AG10803 (cell line): ENCODE results near the gene SCAMP1.

Source experiments
- DNase-seq: peaks from one replicate; pipeline ENCODE4 v3.0.0; 2010; ENCODE audit warnings: low read depth
- H3K4me3 ChIP-seq: 2 replicates; pipeline ENCODE4 v1.5.1; 2011; ENCODE audit warnings: mild to moderate bottlenecking, low read length, control low read depth
- TF ChIP-seq, protein P1 (sequence below): conservative IDR thresholded peaks from 2 replicates; pipeline ENCODE4 v1.5.1; 2011; ENCODE audit warnings: mild to moderate bottlenecking, low read length, control low read depth, inconsistent platforms

Gene SCAMP1

GRCh38 chr5:78360924-78361630 is 660 bp downstream of the SCAMP1 start:
- TF ChIP-seq, protein P1, sequence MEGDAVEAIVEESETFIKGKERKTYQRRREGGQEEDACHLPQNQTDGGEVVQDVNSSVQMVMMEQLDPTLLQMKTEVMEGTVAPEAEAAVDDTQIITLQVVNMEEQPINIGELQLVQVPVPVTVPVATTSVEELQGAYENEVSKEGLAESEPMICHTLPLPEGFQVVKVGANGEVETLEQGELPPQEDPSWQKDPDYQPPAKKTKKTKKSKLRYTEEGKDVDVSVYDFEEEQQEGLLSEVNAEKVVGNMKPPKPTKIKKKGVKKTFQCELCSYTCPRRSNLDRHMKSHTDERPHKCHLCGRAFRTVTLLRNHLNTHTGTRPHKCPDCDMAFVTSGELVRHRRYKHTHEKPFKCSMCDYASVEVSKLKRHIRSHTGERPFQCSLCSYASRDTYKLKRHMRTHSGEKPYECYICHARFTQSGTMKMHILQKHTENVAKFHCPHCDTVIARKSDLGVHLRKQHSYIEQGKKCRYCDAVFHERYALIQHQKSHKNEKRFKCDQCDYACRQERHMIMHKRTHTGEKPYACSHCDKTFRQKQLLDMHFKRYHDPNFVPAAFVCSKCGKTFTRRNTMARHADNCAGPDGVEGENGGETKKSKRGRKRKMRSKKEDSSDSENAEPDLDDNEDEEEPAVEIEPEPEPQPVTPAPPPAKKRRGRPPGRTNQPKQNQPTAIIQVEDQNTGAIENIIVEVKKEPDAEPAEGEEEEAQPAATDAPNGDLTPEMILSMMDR, result peak; percentile 39
- peak; percentile 49 for DNase-seq
- H3K4me3 ChIP-seq, result peak overlapping the region; percentile 93

DNA sequence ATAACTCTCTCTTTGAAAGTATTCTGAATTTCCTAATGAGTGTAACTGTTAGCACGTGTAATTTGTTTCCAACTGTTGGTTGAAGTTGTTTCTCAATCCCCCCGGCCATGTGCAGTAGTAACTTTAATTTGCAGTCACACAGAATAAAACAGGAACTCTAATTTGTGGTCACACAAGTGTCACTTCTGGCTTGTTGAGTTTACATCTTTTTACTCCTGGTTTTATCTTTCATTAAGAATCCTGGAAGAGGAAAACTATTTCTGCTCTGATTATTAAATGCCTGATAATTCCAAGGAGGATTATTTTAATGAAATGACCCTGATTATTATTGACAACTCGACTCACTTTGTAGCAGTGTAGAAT is 1.2 kb downstream of the SCAMP1 start:
- TF ChIP-seq, protein P1, result no peak
- H3K4me3 ChIP-seq, result peak overlapping the region; percentile 93
- DNase-seq, result no peak

- no peak for DNase-seq
- no peak overlapping the region for H3K4me3 ChIP-seq
- TF ChIP-seq, protein P1, result no peak
Measured at GRCh38 chr5:78362220-78362619, 1.8 kb downstream of the SCAMP1 start.

DNA sequence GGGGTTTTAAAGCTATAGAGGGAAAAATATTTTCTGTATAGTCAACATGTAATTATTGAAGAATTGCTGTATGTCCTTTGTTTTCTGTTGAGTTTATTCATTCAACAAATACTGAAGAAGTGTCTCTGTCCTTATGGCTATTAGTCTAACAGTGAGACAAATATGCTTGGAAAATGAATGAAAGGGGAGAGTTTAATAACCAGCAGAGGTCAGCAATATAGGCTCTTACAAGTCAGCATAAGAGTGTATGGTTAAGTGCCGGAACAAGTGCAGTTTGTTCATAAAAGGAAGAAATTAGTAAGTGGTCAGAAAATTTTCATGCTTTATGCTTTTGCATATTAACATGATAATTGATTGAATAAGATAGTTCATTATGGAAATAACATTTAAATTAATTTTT is 3.6 kb downstream of the SCAMP1 start:
- TF ChIP-seq, protein P1, result no peak
- DNase-seq, result no peak
- H3K4me3 ChIP-seq, result no peak overlapping the region

DNA sequence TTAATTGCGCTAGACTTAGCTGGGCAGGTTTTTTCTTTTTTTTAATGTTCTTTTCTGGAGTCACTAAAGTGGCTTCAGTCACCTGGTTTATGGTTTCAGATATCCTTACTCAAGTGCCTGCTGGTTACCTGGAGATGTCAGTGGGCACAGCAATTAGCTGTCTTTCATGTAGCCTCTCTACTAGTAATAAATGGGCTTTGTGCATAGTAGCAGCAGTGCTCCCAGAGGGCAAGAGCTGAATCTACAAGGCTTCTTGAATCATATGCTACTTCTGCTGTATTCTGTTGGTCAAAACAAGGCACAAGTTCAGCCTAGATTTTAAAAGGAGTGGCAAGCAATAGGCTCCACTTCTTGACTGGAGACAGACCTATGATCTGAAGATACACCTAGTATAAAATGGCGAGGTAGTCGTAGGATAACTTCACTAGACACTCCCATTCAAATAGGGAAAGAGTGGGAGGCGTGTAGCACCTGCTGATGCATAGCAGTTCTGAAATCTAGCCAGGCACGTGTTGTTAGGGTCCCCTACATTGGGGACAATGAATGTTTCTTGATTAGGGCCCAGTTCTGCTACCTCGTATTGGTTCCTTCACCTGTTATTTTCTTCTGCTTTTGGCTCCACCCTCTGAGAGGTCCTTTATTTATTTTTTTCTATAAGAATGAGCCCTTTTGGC is 7.0 kb downstream of the SCAMP1 start:
- TF ChIP-seq, protein P1, result no peak
- no peak overlapping the region for H3K4me3 ChIP-seq
- DNase-seq, result no peak

GRCh38 chr5:78369680-78370079 is 9.3 kb downstream of the SCAMP1 start:
- no peak overlapping the region for H3K4me3 ChIP-seq
- DNase-seq, result no peak
- TF ChIP-seq, protein P1, result no peak

DNA sequence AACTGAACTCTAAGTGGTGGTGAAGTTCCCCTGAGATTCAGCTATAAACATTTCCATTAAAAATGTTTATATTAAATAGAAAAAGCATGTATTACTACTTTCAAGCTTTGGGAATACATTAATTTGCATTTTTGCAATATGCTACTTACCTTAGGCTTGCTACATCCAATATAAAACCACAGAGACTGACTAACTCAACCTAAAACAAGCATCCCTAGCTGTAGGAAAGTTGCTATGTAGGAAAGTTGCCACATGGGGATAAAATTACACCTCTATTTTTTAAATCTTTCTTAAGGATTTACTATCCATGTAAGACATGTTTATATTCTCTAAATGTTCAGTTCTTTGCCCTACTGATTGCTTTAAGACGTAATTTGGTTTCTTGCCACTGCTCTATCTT is 12.8 kb downstream of the SCAMP1 start:
- TF ChIP-seq, protein P1, result no peak

More for the DNA sequence above, 12.8 kb downstream of the SCAMP1 start:
- no peak for DNase-seq
- no peak overlapping the region for H3K4me3 ChIP-seq
